HT-29 (cell line): ENCODE results near the gene ODAD3. TPM values are rescaled to one million over a fixed set of nuclear protein-coding genes. Genes with fewer than 3 reads are reported as not detected.
"Not testable (repeated sequence)": the region's sequence is repeated elsewhere in the genome, so short reads cannot be mapped to it uniquely, and the experiment has no call there.

Source experiments
- DNase-seq: peaks from one replicate; pipeline ENCODE4 v3.0.0-alpha.2; 2015; ENCODE audit warnings: low spot score
- total RNA-seq: library from RNA; depleted of rRNA; stranded (reverse); fragments of >200 nt; shearing (Covaris generic); gene quantifications from 2 replicates; pipeline ENCODE4 v1.2.3, GENCODE V29; 2014

ODAD3 gene
- total RNA-seq, 1 experiment from 2014 or later, result not detected

GRCh38 chr19:11460207-11460606 lies 25.3 kb upstream of the ODAD3 start:
- DNase-seq, result no peak

- not testable (repeated sequence) for DNase-seq
Measured at GRCh38 chr19:11458912-11459311, 24.0 kb upstream of the ODAD3 start.

GRCh38 chr19:11458236-11458900 lies 23.4 kb upstream of the ODAD3 start:
- no peak for DNase-seq

- DNase-seq, result no peak
Measured at GRCh38 chr19:11457831-11458230, 22.9 kb upstream of the ODAD3 start.

- no peak for DNase-seq
Measured at GRCh38 chr19:11457115-11457514, 22.2 kb upstream of the ODAD3 start.

GRCh38 chr19:11456659-11457058 lies 21.7 kb upstream of the ODAD3 start:
- DNase-seq, result no peak

- not testable (repeated sequence) for DNase-seq
Measured at GRCh38 chr19:11455233-11455554, 20.3 kb upstream of the ODAD3 start.

- DNase-seq, result no peak
Measured at GRCh38 chr19:11453468-11454341, 18.8 kb upstream of the ODAD3 start.

- no peak for DNase-seq
Measured at GRCh38 chr19:11452620-11453310, 17.8 kb upstream of the ODAD3 start.

GRCh38 chr19:11451871-11452619 lies 17.1 kb upstream of the ODAD3 start:
- no peak for DNase-seq

- DNase-seq, result no peak
Measured at GRCh38 chr19:11451327-11451870, 16.5 kb upstream of the ODAD3 start.

GRCh38 chr19:11450570-11451326 lies 15.8 kb upstream of the ODAD3 start:
- no peak for DNase-seq

GRCh38 chr19:11448923-11449554 lies 14.1 kb upstream of the ODAD3 start:
- DNase-seq, result no peak

- no peak for DNase-seq
Measured at GRCh38 chr19:11448410-11448809, 13.5 kb upstream of the ODAD3 start.

- DNase-seq, result no peak
Measured at GRCh38 chr19:11447347-11448262, 12.7 kb upstream of the ODAD3 start.

- DNase-seq, result no peak
Measured at GRCh38 chr19:11446652-11447301, 11.9 kb upstream of the ODAD3 start.

- no peak for DNase-seq
Measured at GRCh38 chr19:11446271-11446651, 11.3 kb upstream of the ODAD3 start.

GRCh38 chr19:11445141-11445540 lies 10.2 kb upstream of the ODAD3 start:
- DNase-seq, result no peak

- no peak for DNase-seq
Measured at GRCh38 chr19:11444059-11444458, 9.1 kb upstream of the ODAD3 start.
